HL-60 (cell line): ENCODE results near the gene LMF1.

Experiments used
- DNase-seq, 2 experiments: peaks; one replicate each; pipeline ENCODE4 v3.0.0-alpha.2; 2010 to 2020; ENCODE audit warnings: low read depth in 1 of 2, low spot score in 1 of 2
- H3K27ac ChIP-seq: fragments of 250-450 bp; sonication (Bioruptor Pico); replicated peaks from 2 replicates; pipeline ENCODE4 v1.5.1; 2020; ENCODE audit warnings: mild to moderate bottlenecking, moderate library complexity
- H3K27me3 ChIP-seq: fragments of 250-450 bp; sonication (Bioruptor Pico); 2 replicates; pipeline ENCODE4 v1.5.1; 2021; ENCODE audit warnings: mild to moderate bottlenecking, moderate library complexity; ENCODE audit not compliant: insufficient read depth, poor library complexity, severe bottlenecking
- H3K4me3 ChIP-seq: replicated peaks from 2 replicates; pipeline ENCODE4 v1.5.1; 2011; ENCODE audit warnings: mild to moderate bottlenecking, control low read depth, low read length; ENCODE audit not compliant: insufficient read depth
- GABPA ChIP-seq: IDR thresholded peaks from 2 replicates; pipeline ENCODE4 v1.6.1; 2012; ENCODE audit warnings: low read depth
- POLR2AphosphoS5 ChIP-seq: IDR thresholded peaks from 2 replicates; pipeline ENCODE4 v1.6.1; 2012; ENCODE audit warnings: low read depth
- SPI1 ChIP-seq: IDR thresholded peaks from 2 replicates; pipeline ENCODE4 v1.6.1; 2012; ENCODE audit warnings: low read depth, mild to moderate bottlenecking, borderline replicate concordance
- TF ChIP-seq, protein P1 (sequence below): IDR thresholded peaks from 2 replicates; pipeline ENCODE4 v1.6.1; 2012; ENCODE audit warnings: low read depth; ENCODE audit not compliant: insufficient replicate concordance
- TF ChIP-seq, protein P2 (sequence below): IDR thresholded peaks from one replicate; pipeline ENCODE4 v1.5.1; 2011; ENCODE audit warnings: low read length, control low read depth, inconsistent platforms; ENCODE audit not compliant: insufficient read depth

LMF1 gene

DNA sequence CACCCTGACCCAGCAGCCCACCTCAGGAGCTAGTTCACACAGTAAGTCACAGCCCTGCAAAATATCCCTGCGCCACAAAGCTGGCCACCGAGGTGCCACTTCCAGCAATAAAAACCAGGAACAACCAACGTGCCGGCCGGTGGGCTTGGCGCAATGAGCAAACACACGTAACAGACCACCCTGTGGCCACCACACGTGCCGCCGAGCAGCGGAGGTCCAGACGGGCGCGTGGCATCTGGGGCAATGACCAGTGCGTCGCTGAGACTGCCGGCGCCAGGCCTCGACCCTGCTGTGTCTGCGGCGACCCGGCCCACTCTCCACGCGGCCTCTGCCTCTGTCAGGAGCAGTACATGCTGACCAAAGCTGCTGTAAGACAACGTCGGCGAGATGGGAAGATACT, 31.5 kb downstream of the LMF1 start:
- no peak for DNase-seq

DNA sequence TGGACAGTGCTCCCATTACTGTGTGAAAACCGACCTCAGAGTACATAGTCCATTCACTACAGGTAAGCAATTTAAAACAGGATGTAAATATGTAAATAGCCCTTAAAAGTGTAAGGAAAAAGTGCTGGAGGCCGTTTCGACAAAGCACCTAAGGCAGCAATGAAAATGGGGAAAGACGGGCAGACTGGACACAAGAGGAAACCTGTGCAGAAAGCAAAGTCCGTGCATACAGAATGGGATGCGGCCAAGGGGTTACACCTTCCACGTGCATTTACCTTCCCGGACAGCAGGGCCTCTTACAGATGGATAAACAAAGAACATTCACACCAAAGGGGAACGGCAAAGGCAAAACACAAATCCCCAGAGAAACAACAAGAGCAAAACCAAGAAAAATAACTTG, 32.0 kb downstream of the LMF1 start:
- Histone ChIP-seq H3K27ac (no peak overlapping the region), H3K4me3 (no peak overlapping the region), H3K27me3 (no peaks in the 10 kb centered on the region)
- DNase-seq, result no peak
- TF ChIP-seq, protein P1, sequence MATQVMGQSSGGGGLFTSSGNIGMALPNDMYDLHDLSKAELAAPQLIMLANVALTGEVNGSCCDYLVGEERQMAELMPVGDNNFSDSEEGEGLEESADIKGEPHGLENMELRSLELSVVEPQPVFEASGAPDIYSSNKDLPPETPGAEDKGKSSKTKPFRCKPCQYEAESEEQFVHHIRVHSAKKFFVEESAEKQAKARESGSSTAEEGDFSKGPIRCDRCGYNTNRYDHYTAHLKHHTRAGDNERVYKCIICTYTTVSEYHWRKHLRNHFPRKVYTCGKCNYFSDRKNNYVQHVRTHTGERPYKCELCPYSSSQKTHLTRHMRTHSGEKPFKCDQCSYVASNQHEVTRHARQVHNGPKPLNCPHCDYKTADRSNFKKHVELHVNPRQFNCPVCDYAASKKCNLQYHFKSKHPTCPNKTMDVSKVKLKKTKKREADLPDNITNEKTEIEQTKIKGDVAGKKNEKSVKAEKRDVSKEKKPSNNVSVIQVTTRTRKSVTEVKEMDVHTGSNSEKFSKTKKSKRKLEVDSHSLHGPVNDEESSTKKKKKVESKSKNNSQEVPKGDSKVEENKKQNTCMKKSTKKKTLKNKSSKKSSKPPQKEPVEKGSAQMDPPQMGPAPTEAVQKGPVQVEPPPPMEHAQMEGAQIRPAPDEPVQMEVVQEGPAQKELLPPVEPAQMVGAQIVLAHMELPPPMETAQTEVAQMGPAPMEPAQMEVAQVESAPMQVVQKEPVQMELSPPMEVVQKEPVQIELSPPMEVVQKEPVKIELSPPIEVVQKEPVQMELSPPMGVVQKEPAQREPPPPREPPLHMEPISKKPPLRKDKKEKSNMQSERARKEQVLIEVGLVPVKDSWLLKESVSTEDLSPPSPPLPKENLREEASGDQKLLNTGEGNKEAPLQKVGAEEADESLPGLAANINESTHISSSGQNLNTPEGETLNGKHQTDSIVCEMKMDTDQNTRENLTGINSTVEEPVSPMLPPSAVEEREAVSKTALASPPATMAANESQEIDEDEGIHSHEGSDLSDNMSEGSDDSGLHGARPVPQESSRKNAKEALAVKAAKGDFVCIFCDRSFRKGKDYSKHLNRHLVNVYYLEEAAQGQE, result no peak
- no peak for TF ChIP-seq SPI1
- TF ChIP-seq, protein P2, sequence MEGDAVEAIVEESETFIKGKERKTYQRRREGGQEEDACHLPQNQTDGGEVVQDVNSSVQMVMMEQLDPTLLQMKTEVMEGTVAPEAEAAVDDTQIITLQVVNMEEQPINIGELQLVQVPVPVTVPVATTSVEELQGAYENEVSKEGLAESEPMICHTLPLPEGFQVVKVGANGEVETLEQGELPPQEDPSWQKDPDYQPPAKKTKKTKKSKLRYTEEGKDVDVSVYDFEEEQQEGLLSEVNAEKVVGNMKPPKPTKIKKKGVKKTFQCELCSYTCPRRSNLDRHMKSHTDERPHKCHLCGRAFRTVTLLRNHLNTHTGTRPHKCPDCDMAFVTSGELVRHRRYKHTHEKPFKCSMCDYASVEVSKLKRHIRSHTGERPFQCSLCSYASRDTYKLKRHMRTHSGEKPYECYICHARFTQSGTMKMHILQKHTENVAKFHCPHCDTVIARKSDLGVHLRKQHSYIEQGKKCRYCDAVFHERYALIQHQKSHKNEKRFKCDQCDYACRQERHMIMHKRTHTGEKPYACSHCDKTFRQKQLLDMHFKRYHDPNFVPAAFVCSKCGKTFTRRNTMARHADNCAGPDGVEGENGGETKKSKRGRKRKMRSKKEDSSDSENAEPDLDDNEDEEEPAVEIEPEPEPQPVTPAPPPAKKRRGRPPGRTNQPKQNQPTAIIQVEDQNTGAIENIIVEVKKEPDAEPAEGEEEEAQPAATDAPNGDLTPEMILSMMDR, result no peak
- no peak for TF ChIP-seq GABPA
- TF ChIP-seq POLR2AphosphoS5, result no peak

More for the DNA sequence above, 31.5 kb downstream of the LMF1 start:
- Histone ChIP-seq H3K4me3 (no peak overlapping the region), H3K27me3 (no peaks in the 10 kb centered on the region), H3K27ac (no peak overlapping the region)
- TF ChIP-seq SPI1, result no peak
- TF ChIP-seq, protein P2, result no peak
- TF ChIP-seq, protein P1, result no peak
- no peak for TF ChIP-seq GABPA
- no peak for TF ChIP-seq POLR2AphosphoS5

DNA sequence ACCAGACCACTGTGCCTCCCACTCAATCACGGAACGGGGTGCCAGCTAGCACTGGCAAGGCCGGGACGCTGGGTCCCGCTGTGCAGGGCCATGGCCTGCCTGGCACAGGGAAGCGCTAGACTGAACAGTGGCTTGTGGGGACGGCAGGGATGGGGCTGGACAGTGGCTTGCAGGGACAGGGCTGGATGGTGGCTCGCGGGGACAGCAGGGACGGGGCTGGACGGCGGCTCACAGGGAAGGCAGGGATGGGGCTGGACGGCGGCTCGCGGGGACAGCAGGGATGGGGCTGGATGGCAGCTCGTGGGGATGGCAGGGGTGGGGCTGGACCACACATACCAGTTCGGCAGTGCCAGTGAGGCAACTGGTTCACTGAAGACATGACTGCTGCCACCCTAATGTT, 32.6 kb downstream of the LMF1 start:
- TF ChIP-seq GABPA, result no peak
- TF ChIP-seq POLR2AphosphoS5, result no peak
- TF ChIP-seq, protein P1, result no peak
- TF ChIP-seq SPI1, result no peak
- TF ChIP-seq, protein P2, result no peak
- H3K4me3 ChIP-seq, result no peak overlapping the region
- no peak for DNase-seq
- no peaks in the 10 kb centered on the region for H3K27me3 ChIP-seq
- H3K27ac ChIP-seq, result no peak overlapping the region
